ENCODE results near the gene PPP2R5D.

GRCh38 chr6:43001843-43002242 lies 17.5 kb downstream of the PPP2R5D start:
- TF ChIP-seq NCOA1 (IDR thresholded peaks at IDR 0.05; ENCODE audit: low read depth), result no peak
- TF ChIP-seq RBBP5 (IDR thresholded peaks at IDR 0.05; ENCODE audit: borderline replicate concordance, insufficient read depth, low read length, poor library complexity, severe bottlenecking), result no peak
- TF ChIP-seq ZBTB5 (IDR thresholded peaks at IDR 0.05), result no peak

Data from K562 (cell line).